Astrocyte (in vitro differentiated cells and primary cell): ENCODE measurements around the gene SLC39A5. TPM values are rescaled to one million over a fixed set of nuclear protein-coding genes. Genes with fewer than 3 reads are reported as not detected.

Experiments used
- DNase-seq: peaks from one replicate; pipeline ENCODE4 v3.0.0-alpha.2; 2010; ENCODE audit warnings: low read depth
- FAIRE-seq: peaks from 2 replicates; lab custom pipeline; 2011; peaks lifted over from hg19 to GRCh38; lab: Jason Lieb, UNC
- H2AFZ ChIP-seq: 2 replicates; pipeline ENCODE4 v1.6.0; 2012; ENCODE audit warnings: low read depth, low read length, inconsistent platforms
- H3K27ac ChIP-seq: 2 replicates; pipeline ENCODE4 v1.5.1; 2011; ENCODE audit warnings: low read depth, low read length, inconsistent platforms
- H3K27me3 ChIP-seq: 2 replicates; pipeline ENCODE4 v1.6.0; 2011; ENCODE audit warnings: low read length, inconsistent platforms; ENCODE audit not compliant: insufficient read depth
- H3K36me3 ChIP-seq: 2 replicates; pipeline ENCODE4 v1.5.1; 2011; ENCODE audit warnings: low read length, inconsistent platforms; ENCODE audit not compliant: insufficient read depth
- H3K4me1 ChIP-seq: 2 replicates; pipeline ENCODE4 v1.5.1; 2011; ENCODE audit warnings: low read length, inconsistent platforms; ENCODE audit not compliant: insufficient read depth
- H3K4me2 ChIP-seq: 2 replicates; pipeline ENCODE4 v1.6.0; 2012; ENCODE audit warnings: low read length, inconsistent platforms
- H3K4me3 ChIP-seq: 2 replicates; pipeline ENCODE4 v1.5.1; 2011; ENCODE audit warnings: low read depth, mild to moderate bottlenecking, low read length, inconsistent platforms; ENCODE audit not compliant: insufficient read depth
- H3K79me2 ChIP-seq: 2 replicates; pipeline ENCODE4 v1.6.0; 2012; ENCODE audit warnings: mild to moderate bottlenecking, low read length, inconsistent platforms; ENCODE audit not compliant: insufficient read depth
- H3K9ac ChIP-seq: 2 replicates; pipeline ENCODE4 v1.6.0; 2012; ENCODE audit warnings: mild to moderate bottlenecking, low read length, inconsistent platforms
- H3K9me3 ChIP-seq: 2 replicates; pipeline ENCODE4 v1.5.1; 2012; ENCODE audit warnings: low read depth, mild to moderate bottlenecking, low read length, inconsistent platforms; ENCODE audit not compliant: insufficient read depth
- H4K20me1 ChIP-seq: 2 replicates; pipeline ENCODE4 v1.6.0; 2012; ENCODE audit warnings: low read length, inconsistent platforms; ENCODE audit not compliant: insufficient read depth
- H3K27ac Mint-ChIP-seq: one replicate; pipeline ENCODE4 v1.8.0; 2021; ENCODE audit warnings: mild to moderate bottlenecking, mixed read lengths; ENCODE audit not compliant: unreplicated experiment
- H3K27me3 Mint-ChIP-seq: one replicate; pipeline ENCODE4 v1.8.0; 2021; ENCODE audit warnings: low read depth, mixed read lengths; ENCODE audit not compliant: unreplicated experiment
- H3K36me3 Mint-ChIP-seq: one replicate; pipeline ENCODE4 v1.8.0; 2021; ENCODE audit warnings: low read depth, mixed read lengths; ENCODE audit not compliant: unreplicated experiment
- H3K4me1 Mint-ChIP-seq: one replicate; pipeline ENCODE4 v1.8.0; 2021; ENCODE audit warnings: low read depth, mixed read lengths; ENCODE audit not compliant: unreplicated experiment
- H3K4me3 Mint-ChIP-seq: one replicate; pipeline ENCODE4 v1.8.0; 2021; ENCODE audit warnings: mild to moderate bottlenecking, moderate library complexity, mixed read lengths; ENCODE audit not compliant: unreplicated experiment
- H3K9me3 Mint-ChIP-seq: one replicate; pipeline ENCODE4 v1.8.0; 2021; ENCODE audit warnings: mild to moderate bottlenecking, mixed read lengths; ENCODE audit not compliant: unreplicated experiment
- CTCF ChIP-seq: IDR thresholded peaks from 2 replicates; pipeline ENCODE4 v1.5.1; 2011; ENCODE audit warnings: low read depth, mild to moderate bottlenecking, inconsistent platforms, low read length, moderate library complexity; ENCODE audit not compliant: insufficient read depth
- EZH2 ChIP-seq: IDR thresholded peaks from 2 replicates; pipeline ENCODE4 v1.6.1; 2012; ENCODE audit warnings: mild to moderate bottlenecking, low read length, inconsistent platforms; ENCODE audit not compliant: insufficient read depth
- total RNA-seq: library from RNA; stranded (reverse); gene quantifications from 2 replicates; pipeline ENCODE4 v1.2.1, GENCODE V29; 2021

SLC39A5 gene
- total RNA-seq, 1 donor from 2014 or later = 0.39 TPM

GRCh38 chr12:56197921-56198635, 31.8 kb upstream of the SLC39A5 start:
- H3K9ac ChIP-seq = no peak overlapping the region
- no peaks in the 10 kb centered on the region for H3K36me3 ChIP-seq
- no peaks in the 10 kb centered on the region for H3K27me3 ChIP-seq
- Mint-ChIP-seq H3K27me3 (no peaks in the 10 kb centered on the region), H3K9me3 (no peaks in the 10 kb centered on the region), H3K4me3 (peak overlapping the region; percentile 35), H3K36me3 (no peaks in the 10 kb centered on the region), H3K4me1 (peaks cover 11% of the 10 kb centered on the region), H3K27ac (no peak overlapping the region)
- H3K9me3 ChIP-seq = no peaks in the 10 kb centered on the region
- no peak overlapping the region for H3K27ac ChIP-seq
- no peak overlapping the region for H3K4me3 ChIP-seq
- no peaks in the 10 kb centered on the region for H3K79me2 ChIP-seq
- H2AFZ ChIP-seq = no peak overlapping the region
- H3K4me1 ChIP-seq = peaks cover 6% of the 10 kb centered on the region
- DNase-seq (no peak), FAIRE-seq (no peak)
- no peak overlapping the region for H3K4me2 ChIP-seq
- no peaks in the 10 kb centered on the region for H4K20me1 ChIP-seq
- TF ChIP-seq CTCF (no peak), EZH2 (no peak)

DNA sequence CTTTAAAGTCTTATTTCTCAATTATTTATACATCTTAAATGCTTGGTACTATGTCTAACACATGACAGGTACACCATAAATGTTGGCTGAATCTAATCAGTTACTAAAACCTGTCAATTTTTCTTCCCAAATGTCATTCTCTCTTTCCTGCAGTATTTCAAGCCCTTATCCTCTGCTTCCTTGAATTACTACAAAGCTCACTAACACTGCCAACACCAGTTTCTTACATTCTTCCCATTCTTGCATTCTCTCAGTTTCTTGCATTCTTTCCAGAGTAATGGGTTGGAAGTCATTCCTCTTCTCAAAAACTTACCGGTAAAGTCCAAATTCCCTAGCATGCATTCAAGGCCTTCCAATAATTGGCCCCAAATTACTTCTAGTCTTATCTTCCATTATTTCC, 31.0 kb upstream of the SLC39A5 start:
- H3K4me3 Mint-ChIP-seq = no peak overlapping the region
- H3K4me1 Mint-ChIP-seq = peaks cover 11% of the 10 kb centered on the region
- Histone ChIP-seq H3K27me3 (no peaks in the 10 kb centered on the region), H2AFZ (no peak overlapping the region), H4K20me1 (no peaks in the 10 kb centered on the region), H3K4me1 (peaks cover 6% of the 10 kb centered on the region), H3K36me3 (no peaks in the 10 kb centered on the region), H3K79me2 (no peaks in the 10 kb centered on the region), H3K4me2 (no peak overlapping the region), H3K4me3 (no peak overlapping the region), H3K9me3 (no peaks in the 10 kb centered on the region), H3K27ac (no peak overlapping the region), H3K9ac (no peak overlapping the region)
- no peak for TF ChIP-seq CTCF
- no peak for TF ChIP-seq EZH2
- H3K9me3 Mint-ChIP-seq = no peaks in the 10 kb centered on the region
- peak overlapping the region; percentile 36 for H3K27ac Mint-ChIP-seq
- FAIRE-seq = no peak
- peak; percentile 51 for DNase-seq
- H3K27me3 Mint-ChIP-seq = no peaks in the 10 kb centered on the region
- H3K36me3 Mint-ChIP-seq = no peaks in the 10 kb centered on the region

DNA sequence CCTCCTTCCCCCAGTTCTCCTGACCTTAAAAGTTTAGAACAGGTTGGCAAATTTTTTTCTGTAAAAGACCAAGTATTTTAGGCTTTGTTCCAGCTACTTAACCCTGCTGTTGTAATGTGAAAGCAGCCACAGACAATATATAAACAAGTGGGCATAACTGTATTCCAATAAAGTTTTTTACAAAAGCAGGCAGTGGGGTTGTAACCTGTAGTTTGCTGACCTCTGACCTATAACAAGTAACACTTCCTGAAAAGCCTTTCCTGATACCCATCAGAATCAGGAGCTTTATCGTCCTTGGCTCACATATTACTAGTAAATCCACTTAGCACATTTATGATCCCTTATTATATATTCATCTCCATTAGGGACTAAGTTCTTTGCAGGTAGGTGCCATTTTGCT, 27.5 kb upstream of the SLC39A5 start:
- H3K36me3 Mint-ChIP-seq = peaks cover 16% of the 10 kb centered on the region
- no peak overlapping the region for H3K4me3 Mint-ChIP-seq
- Histone ChIP-seq H3K9me3 (no peaks in the 10 kb centered on the region), H3K36me3 (peaks cover 30% of the 10 kb centered on the region), H3K4me2 (no peak overlapping the region), H3K4me1 (peaks cover 7% of the 10 kb centered on the region), H2AFZ (no peak overlapping the region), H4K20me1 (peaks cover 27% of the 10 kb centered on the region), H3K4me3 (no peak overlapping the region), H3K79me2 (no peaks in the 10 kb centered on the region), H3K27ac (no peak overlapping the region), H3K9ac (no peak overlapping the region), H3K27me3 (no peaks in the 10 kb centered on the region)
- no peak for DNase-seq
- H3K27me3 Mint-ChIP-seq = no peaks in the 10 kb centered on the region
- no peak overlapping the region for H3K27ac Mint-ChIP-seq
- FAIRE-seq = no peak
- TF ChIP-seq EZH2 (no peak), CTCF (no peak)
- H3K9me3 Mint-ChIP-seq = no peaks in the 10 kb centered on the region
- H3K4me1 Mint-ChIP-seq = peaks cover 16% of the 10 kb centered on the region
